Mammary epithelial cell (primary cell): ENCODE data around the gene SCO2.

ENCODE experiments used
- EZH2 ChIP-seq: IDR thresholded peaks from 2 replicates; pipeline ENCODE4 v1.6.1; 2012; ENCODE audit warnings: low read length, inconsistent platforms, borderline replicate concordance
- TF ChIP-seq, protein P1 (sequence below), 2 donors: IDR thresholded peaks in 1 of 2; conservative IDR thresholded peaks in 1 of 2; 2 replicates each; pipeline ENCODE4 v1.5.1; 2011 to 2012; ENCODE audit warnings: inconsistent platforms in 2 of 2, low read length in 2 of 2, mild to moderate bottlenecking in 2 of 2, control low read depth in 1 of 2, low read depth in 1 of 2; ENCODE audit not compliant: insufficient read depth in 1 of 2; ENCODE audit errors: extremely low read depth in 1 of 2

GRCh38 chr22:50473855-50474671 lies 51.3 kb downstream of the SCO2 start:
- no peak for TF ChIP-seq EZH2
- TF ChIP-seq, protein P1, sequence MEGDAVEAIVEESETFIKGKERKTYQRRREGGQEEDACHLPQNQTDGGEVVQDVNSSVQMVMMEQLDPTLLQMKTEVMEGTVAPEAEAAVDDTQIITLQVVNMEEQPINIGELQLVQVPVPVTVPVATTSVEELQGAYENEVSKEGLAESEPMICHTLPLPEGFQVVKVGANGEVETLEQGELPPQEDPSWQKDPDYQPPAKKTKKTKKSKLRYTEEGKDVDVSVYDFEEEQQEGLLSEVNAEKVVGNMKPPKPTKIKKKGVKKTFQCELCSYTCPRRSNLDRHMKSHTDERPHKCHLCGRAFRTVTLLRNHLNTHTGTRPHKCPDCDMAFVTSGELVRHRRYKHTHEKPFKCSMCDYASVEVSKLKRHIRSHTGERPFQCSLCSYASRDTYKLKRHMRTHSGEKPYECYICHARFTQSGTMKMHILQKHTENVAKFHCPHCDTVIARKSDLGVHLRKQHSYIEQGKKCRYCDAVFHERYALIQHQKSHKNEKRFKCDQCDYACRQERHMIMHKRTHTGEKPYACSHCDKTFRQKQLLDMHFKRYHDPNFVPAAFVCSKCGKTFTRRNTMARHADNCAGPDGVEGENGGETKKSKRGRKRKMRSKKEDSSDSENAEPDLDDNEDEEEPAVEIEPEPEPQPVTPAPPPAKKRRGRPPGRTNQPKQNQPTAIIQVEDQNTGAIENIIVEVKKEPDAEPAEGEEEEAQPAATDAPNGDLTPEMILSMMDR (conservative IDR thresholded peaks at IDR 0.05 in 1 of 2, IDR thresholded peaks at IDR 0.05 in 1 of 2; ENCODE audit: extremely low read depth in 1 of 2, insufficient read depth in 1 of 2, low read depth in 1 of 2, low read length in 2 of 2), result no peak
